Ovary (tissue), 3 donors: Measurements from ENCODE around the gene SLC35E4.

ENCODE experiments used
- EP300 ChIP-seq: sonication (generic); formaldehyde crosslinking; IDR thresholded peaks from one replicate; pipeline ENCODE4 v1.6.1; 2017; ENCODE audit warnings: antibody characterized with exemption
- POLR2A ChIP-seq: fragments of 450-650 bp; IDR thresholded peaks from one replicate; pipeline ENCODE4 v1.6.1; 2017; ENCODE audit warnings: antibody characterized with exemption, mild to moderate bottlenecking, moderate library complexity
- TF ChIP-seq, protein P1 (sequence below), 3 donors: fragments of 450-650 bp in 2 of 3; fragments of 200-600 bp in 1 of 3; IDR thresholded peaks; one replicate each; pipeline versions ENCODE4 v1.5.1 to v1.8.0; 2016 to 2022; ENCODE audit warnings: antibody characterized with exemption in 3 of 3, mild to moderate bottlenecking in 1 of 3
- donor health status: DM: no; HTN: no; CAD: no.

DNA sequence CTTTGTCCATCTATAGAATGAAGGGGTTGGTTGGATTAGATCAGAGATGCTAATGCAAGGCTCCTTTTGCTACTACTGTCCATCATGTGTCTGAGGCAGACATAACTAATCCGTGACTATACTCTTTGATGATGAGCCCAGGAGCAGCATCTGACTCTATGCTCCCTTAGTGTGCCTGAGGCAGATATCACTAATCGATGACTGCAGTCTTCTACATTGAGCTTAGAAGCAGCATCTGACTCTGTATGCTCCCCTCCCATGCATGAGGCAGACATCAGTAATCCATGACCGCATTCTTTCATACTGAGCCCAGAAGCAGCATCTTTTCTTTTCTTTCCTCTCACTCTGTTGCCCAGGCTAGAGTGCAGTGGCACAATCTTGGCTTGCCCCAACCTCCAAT lies 24.4 kb upstream of the SLC35E4 start:
- TF ChIP-seq, protein P1, sequence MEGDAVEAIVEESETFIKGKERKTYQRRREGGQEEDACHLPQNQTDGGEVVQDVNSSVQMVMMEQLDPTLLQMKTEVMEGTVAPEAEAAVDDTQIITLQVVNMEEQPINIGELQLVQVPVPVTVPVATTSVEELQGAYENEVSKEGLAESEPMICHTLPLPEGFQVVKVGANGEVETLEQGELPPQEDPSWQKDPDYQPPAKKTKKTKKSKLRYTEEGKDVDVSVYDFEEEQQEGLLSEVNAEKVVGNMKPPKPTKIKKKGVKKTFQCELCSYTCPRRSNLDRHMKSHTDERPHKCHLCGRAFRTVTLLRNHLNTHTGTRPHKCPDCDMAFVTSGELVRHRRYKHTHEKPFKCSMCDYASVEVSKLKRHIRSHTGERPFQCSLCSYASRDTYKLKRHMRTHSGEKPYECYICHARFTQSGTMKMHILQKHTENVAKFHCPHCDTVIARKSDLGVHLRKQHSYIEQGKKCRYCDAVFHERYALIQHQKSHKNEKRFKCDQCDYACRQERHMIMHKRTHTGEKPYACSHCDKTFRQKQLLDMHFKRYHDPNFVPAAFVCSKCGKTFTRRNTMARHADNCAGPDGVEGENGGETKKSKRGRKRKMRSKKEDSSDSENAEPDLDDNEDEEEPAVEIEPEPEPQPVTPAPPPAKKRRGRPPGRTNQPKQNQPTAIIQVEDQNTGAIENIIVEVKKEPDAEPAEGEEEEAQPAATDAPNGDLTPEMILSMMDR (IDR thresholded peaks at IDR 0.05), result no peak
- TF ChIP-seq POLR2A, result no peak
- TF ChIP-seq EP300, result no peak
